T-cell (primary cell): ENCODE results near the gene DNAJC6. TPM values are rescaled to one million over a fixed set of nuclear protein-coding genes. Genes with fewer than 3 reads are reported as not detected.

Source experiments
- ATAC-seq, 4 experiments: fragments of 200-7000 bp in 3 of 4; fragments of 150-1000 bp in 1 of 4; cut with Tn5 transposase; replicated peaks in 1 of 4; 1 replicate in 3 of 4; 2 replicates in 1 of 4; pipeline ENCODE4 v1.10.0; 2021; ENCODE audit warnings: moderate library complexity in 3 of 4, mild to moderate bottlenecking in 2 of 4, moderate number of reproducible peaks in 1 of 4
- CTCF ChIA-PET, 2 donors: fragments of 300-600 bp; sonication (Branson Sonifier 250); formaldehyde crosslinking; loops; one replicate each; lab custom pipeline; 2022; ENCODE audit warnings: antibody characterized with exemption in 2 of 2; lab: Charles Lee
- POLR2A ChIA-PET, 2 donors: fragments of 300-600 bp; sonication (Branson Sonifier 250); formaldehyde crosslinking; loops; one replicate each; lab custom pipeline; 2022; ENCODE audit warnings: antibody characterized with exemption in 2 of 2; lab: Charles Lee
- DNase-seq, 35 experiments: peaks; one replicate each; pipeline versions ENCODE4 v3.0.0 to v3.0.0-alpha.2; 2013 to 2023
- H3K27ac ChIP-seq: one replicate; pipeline ENCODE4 v1.5.1; 2013; ENCODE audit warnings: low read length
- H3K27me3 ChIP-seq, 2 experiments: replicated peaks in 1 of 2; 1 replicate in 1 of 2; 2 replicates in 1 of 2; pipeline versions ENCODE4 v1.6.1 to v1.7.0; 2013; ENCODE audit warnings: low read length in 1 of 2, mixed read lengths in 1 of 2; ENCODE audit not compliant: control insufficient read depth in 2 of 2, insufficient read depth in 2 of 2; ENCODE audit errors: extremely low read depth in 1 of 2
- H3K36me3 ChIP-seq, 2 donors: 1 replicate in 1 of 2; 2 replicates in 1 of 2; pipeline versions ENCODE4 v1.6.1 to v1.7.0; 2013; ENCODE audit warnings: low read length in 1 of 2; ENCODE audit not compliant: control insufficient read depth in 2 of 2, insufficient read depth in 1 of 2; ENCODE audit errors: extremely low read depth in 1 of 2
- H3K4me1 ChIP-seq, 2 experiments: 1 replicate in 1 of 2; 2 replicates in 1 of 2; pipeline versions ENCODE4 v1.6.1 to v1.7.0; 2013; ENCODE audit warnings: low read length in 2 of 2, mixed read lengths in 1 of 2; ENCODE audit not compliant: insufficient read depth in 2 of 2, control insufficient read depth in 1 of 2; ENCODE audit errors: extremely low read depth in 1 of 2
- H3K4me3 ChIP-seq, 2 donors: 1 replicate in 1 of 2; 2 replicates in 1 of 2; pipeline versions ENCODE4 v1.5.1 to v1.7.0; 2013; ENCODE audit warnings: mild to moderate bottlenecking in 2 of 2, low read length in 1 of 2, moderate library complexity in 1 of 2; ENCODE audit not compliant: control insufficient read depth in 1 of 2; ENCODE audit errors: extremely low read depth in 1 of 2
- H3K9me3 ChIP-seq: 2 replicates; pipeline ENCODE4 v1.7.0; 2013
- H3K27ac Mint-ChIP-seq, 2 donors: one replicate each; pipeline ENCODE4 v1.8.0; 2020 to 2021; ENCODE audit warnings: mild to moderate bottlenecking in 2 of 2, mixed read lengths in 2 of 2
- H3K27me3 Mint-ChIP-seq, 2 donors: one replicate each; pipeline ENCODE4 v1.8.0; 2021 to 2022; ENCODE audit warnings: mixed read lengths in 2 of 2
- H3K36me3 Mint-ChIP-seq: one replicate; pipeline ENCODE4 v1.8.0; 2021; ENCODE audit warnings: mixed read lengths
- H3K4me1 Mint-ChIP-seq, 3 donors: one replicate each; pipeline ENCODE4 v1.8.0; 2020 to 2022; ENCODE audit warnings: mixed read lengths in 3 of 3, mild to moderate bottlenecking in 1 of 3
- H3K4me3 Mint-ChIP-seq, 3 donors: one replicate each; pipeline ENCODE4 v1.8.0; 2020 to 2022; ENCODE audit warnings: mild to moderate bottlenecking in 3 of 3, mixed read lengths in 3 of 3, moderate library complexity in 3 of 3
- H3K9me3 Mint-ChIP-seq, 3 donors: one replicate each; pipeline ENCODE4 v1.8.0; 2020 to 2022; ENCODE audit warnings: mixed read lengths in 3 of 3
- WGBS: methylation state at CpG from one replicate; pipeline ENCODE4 v1.1.5; 2013; ENCODE audit warnings: missing lambda C conversion rate; ENCODE audit not compliant: insufficient coverage; 5-methylcytosine and 5-hydroxymethylcytosine counted together
- total RNA-seq, 35 experiments: library from RNA in 6 of 35; stranded (reverse) in 6 of 35; fragments of 120-200 nt in 1 of 35; gene quantifications; one replicate each; pipeline versions ENCODE4 v1.2.1 to v1.2.4 and lab custom pipeline; 2013 to 2026

Gene DNAJC6
- total RNA-seq, 5 donors from 2014 or later (not counting 1 experiment from before 2014, with no cell fraction given) = 1.4 to 5.2 (median 2.4) TPM

DNA sequence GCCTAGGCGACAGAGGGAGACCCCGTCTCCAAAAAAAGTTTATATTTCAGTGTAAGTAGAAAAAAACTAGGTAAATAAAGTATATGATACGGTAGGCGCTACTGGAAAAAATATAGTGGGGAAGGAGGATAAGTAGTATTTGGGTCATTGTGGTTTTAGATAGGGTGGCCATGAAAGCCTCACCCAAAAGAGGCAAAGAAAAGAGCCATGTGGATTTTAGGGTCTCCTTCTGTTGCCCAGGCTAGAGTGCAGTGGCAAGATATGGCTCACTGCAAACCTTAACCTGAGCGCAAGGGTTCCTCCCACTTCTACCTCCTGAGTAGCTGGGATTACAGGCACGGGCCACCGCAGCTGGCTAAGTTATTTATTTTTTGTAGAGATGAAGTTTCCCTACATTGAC is 128.3 kb downstream of the DNAJC6 start:
- Histone ChIP-seq H3K27ac (no peak overlapping the region), H3K4me1 (no peaks in the 10 kb centered on the region), H3K9me3 (no peaks in the 10 kb centered on the region), H3K36me3 (peaks cover 0 to 5% of the 10 kb centered on the region in 2 donors), H3K4me3 (no peak overlapping the region), H3K27me3 (no peaks in the 10 kb centered on the region)
- WGBS = 100% methylated on average over 4 of the region's 7 CpGs
- Mint-ChIP-seq H3K36me3 (peaks cover 18% of the 10 kb centered on the region), H3K9me3 (no peaks in the 10 kb centered on the region), H3K4me3 (no peak overlapping the region), H3K4me1 (peaks cover 0 to 3% (median 0%) of the 10 kb centered on the region in 3 donors), H3K27me3 (no peaks in the 10 kb centered on the region), H3K27ac (no peak overlapping the region)
- POLR2A ChIA-PET = no interaction called here
- CTCF ChIA-PET = interaction anchor here in 1 of 2 donors (0.6 kb wide), 1 partner anchor 183 kb away, joined by 3 read pairs; no protein-coding TSS in a partner anchor
- ATAC-seq (no peak), DNase-seq (no peak)

DNA sequence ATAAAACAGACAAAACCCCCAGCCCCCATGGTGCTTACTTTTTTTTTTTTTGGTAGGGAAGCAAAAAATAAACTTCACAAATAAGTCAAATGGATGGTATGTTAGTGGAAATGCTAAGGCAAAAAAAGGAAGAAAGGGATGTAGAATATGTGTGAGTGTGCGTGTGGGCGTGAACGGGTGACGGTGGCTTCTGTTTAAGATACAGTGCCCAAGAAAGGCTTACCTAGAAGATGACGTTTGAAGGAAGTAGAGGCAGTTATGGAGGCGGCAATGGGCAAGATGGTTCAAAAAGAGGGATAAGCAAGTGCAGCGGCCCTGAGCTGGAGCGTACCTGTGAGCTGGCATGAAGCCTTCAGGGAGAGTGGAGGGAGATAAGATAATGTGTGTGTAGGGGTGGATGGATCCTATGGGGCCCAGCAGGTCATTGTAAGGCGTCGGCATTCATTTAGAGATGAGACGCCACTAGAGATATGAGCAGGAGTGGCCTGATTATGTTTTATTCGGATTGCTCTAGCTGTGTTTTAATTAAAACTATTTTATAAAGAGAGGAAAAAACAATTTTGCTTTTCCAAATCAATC is 131.1 kb downstream of the DNAJC6 start:
- 80% methylated on average over 8 of the region's 12 CpGs for WGBS

GRCh38 chr1:65440915-65441314 is 131.6 kb downstream of the DNAJC6 start:
- no peaks in the 10 kb centered on the region for H3K4me1 Mint-ChIP-seq
- H3K4me3 Mint-ChIP-seq = no peak overlapping the region
- no peak for ATAC-seq
- H3K9me3 Mint-ChIP-seq = no peaks in the 10 kb centered on the region
- DNase-seq = no peak
- peaks cover 5% of the 10 kb centered on the region for H3K36me3 Mint-ChIP-seq
- WGBS = no CpG with 5 or more reads among the region's 1 CpG
- no peak overlapping the region for H3K27ac Mint-ChIP-seq
- no peaks in the 10 kb centered on the region for H3K27me3 ChIP-seq
- no peak overlapping the region for H3K27ac ChIP-seq
- CTCF ChIA-PET = no interaction called here
- H3K9me3 ChIP-seq = no peaks in the 10 kb centered on the region
- POLR2A ChIA-PET = no interaction called here
- H3K36me3 ChIP-seq = no peaks in the 10 kb centered on the region
- no peaks in the 10 kb centered on the region for H3K27me3 Mint-ChIP-seq
- H3K4me3 ChIP-seq = no peak overlapping the region
- H3K4me1 ChIP-seq = no peaks in the 10 kb centered on the region

More for the DNA sequence above, 131.1 kb downstream of the DNAJC6 start:
- Mint-ChIP-seq H3K4me3 (no peak overlapping the region), H3K36me3 (peaks cover 5% of the 10 kb centered on the region), H3K27me3 (no peaks in the 10 kb centered on the region), H3K4me1 (no peaks in the 10 kb centered on the region), H3K9me3 (no peaks in the 10 kb centered on the region), H3K27ac (no peak overlapping the region)
- ATAC-seq (no peak), DNase-seq (no peak)
- ChIA-PET CTCF (interaction anchor here in 1 of 2 donors (0.6 kb wide), 1 partner anchor 198 kb away, joined by 3 read pairs; no protein-coding TSS in a partner anchor), POLR2A (no interaction called here)
- H3K27me3 ChIP-seq = no peaks in the 10 kb centered on the region
- H3K4me1 ChIP-seq = no peaks in the 10 kb centered on the region
- no peaks in the 10 kb centered on the region for H3K36me3 ChIP-seq
- no peak overlapping the region for H3K27ac ChIP-seq
- no peak overlapping the region for H3K4me3 ChIP-seq
- no peaks in the 10 kb centered on the region for H3K9me3 ChIP-seq

DNA sequence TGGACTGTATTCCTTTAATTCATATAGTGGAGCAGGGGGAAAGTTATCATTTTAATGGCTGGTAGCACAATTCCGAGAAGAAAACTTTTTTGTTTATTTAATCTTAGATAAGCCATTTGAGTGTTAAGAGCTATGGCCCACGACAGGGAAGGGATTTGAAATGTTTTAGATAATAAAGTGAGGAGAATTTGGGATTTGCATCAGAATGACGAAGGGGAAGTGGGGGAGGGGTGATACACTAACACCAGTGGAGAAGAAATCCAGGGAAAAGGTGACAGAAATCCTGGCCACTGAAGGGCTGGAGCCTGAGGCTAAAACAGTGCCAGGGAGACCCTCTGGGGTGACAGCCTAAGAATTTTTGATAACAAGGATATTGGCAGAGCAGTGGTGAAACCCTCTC is 132.1 kb downstream of the DNAJC6 start:
- Histone ChIP-seq H3K4me3 (no peak overlapping the region), H3K36me3 (no peaks in the 10 kb centered on the region)
- H3K36me3 Mint-ChIP-seq = peaks cover 5% of the 10 kb centered on the region

GRCh38 chr1:65442442-65442841 is 133.1 kb downstream of the DNAJC6 start:
- Histone ChIP-seq H3K27ac (no peak overlapping the region), H3K9me3 (no peaks in the 10 kb centered on the region), H3K4me1 (no peaks in the 10 kb centered on the region), H3K4me3 (no peak overlapping the region), H3K36me3 (no peaks in the 10 kb centered on the region), H3K27me3 (no peaks in the 10 kb centered on the region)
- ChIA-PET POLR2A (no interaction called here), CTCF (no interaction called here)
- H3K27me3 Mint-ChIP-seq = no peaks in the 10 kb centered on the region
- no peaks in the 10 kb centered on the region for H3K9me3 Mint-ChIP-seq
- peaks cover 2% of the 10 kb centered on the region for H3K36me3 Mint-ChIP-seq
- H3K4me1 Mint-ChIP-seq = no peaks in the 10 kb centered on the region
- DNase-seq (no peak), ATAC-seq (no peak)
- 80% methylated on average over 1 of the region's 1 CpG for WGBS
- no peak overlapping the region for H3K4me3 Mint-ChIP-seq
- no peak overlapping the region for H3K27ac Mint-ChIP-seq

More for the DNA sequence above, 132.1 kb downstream of the DNAJC6 start:
- H3K4me1 Mint-ChIP-seq = no peaks in the 10 kb centered on the region
- H3K9me3 ChIP-seq = no peaks in the 10 kb centered on the region
- H3K4me3 Mint-ChIP-seq = no peak overlapping the region
- no peak overlapping the region for H3K27ac ChIP-seq
- H3K9me3 Mint-ChIP-seq = no peaks in the 10 kb centered on the region
- H3K27ac Mint-ChIP-seq = no peak overlapping the region
- no peaks in the 10 kb centered on the region for H3K27me3 Mint-ChIP-seq
- ChIA-PET CTCF (no interaction called here), POLR2A (no interaction called here)
- DNase-seq (no peak), ATAC-seq (no peak)
- H3K27me3 ChIP-seq = no peaks in the 10 kb centered on the region
- WGBS = 77% methylated on average over 2 of the region's 3 CpGs
- H3K4me1 ChIP-seq = no peaks in the 10 kb centered on the region

DNA sequence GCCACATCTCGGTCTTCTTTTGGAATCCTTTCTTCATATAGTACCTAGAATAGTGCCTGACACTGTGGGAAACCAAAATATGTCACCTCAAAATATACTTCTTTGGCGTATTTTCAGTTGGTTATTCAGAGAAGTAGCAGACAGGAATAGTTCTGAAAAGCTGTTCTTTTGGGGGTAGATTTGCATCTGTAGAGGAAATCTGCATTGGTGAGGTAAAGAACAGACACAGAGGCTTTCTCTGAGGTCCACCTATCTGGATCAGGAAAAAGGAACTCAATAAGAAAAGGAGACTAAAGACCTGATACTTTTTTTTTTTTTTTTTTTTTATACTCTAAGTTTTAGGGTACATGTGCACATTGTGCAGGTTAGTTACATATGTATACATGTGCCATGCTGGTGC is 134.3 kb downstream of the DNAJC6 start:
- no peaks in the 10 kb centered on the region for H3K36me3 Mint-ChIP-seq
- Histone ChIP-seq H3K36me3 (no peaks in the 10 kb centered on the region), H3K27ac (no peak overlapping the region), H3K27me3 (no peaks in the 10 kb centered on the region), H3K4me3 (no peak overlapping the region), H3K9me3 (no peaks in the 10 kb centered on the region), H3K4me1 (no peaks in the 10 kb centered on the region)
- H3K4me1 Mint-ChIP-seq = no peaks in the 10 kb centered on the region
- POLR2A ChIA-PET = no interaction called here
- DNase-seq (no peak), ATAC-seq (no peak)
- CTCF ChIA-PET = no interaction called here
- H3K27ac Mint-ChIP-seq = no peak overlapping the region
- no peaks in the 10 kb centered on the region for H3K27me3 Mint-ChIP-seq
- no CpG with 5 or more reads among the region's 2 CpGs for WGBS
- H3K4me3 Mint-ChIP-seq = no peak overlapping the region
- no peaks in the 10 kb centered on the region for H3K9me3 Mint-ChIP-seq
